ENCODE data around the gene NFS1.

The NFS1 gene

DNA sequence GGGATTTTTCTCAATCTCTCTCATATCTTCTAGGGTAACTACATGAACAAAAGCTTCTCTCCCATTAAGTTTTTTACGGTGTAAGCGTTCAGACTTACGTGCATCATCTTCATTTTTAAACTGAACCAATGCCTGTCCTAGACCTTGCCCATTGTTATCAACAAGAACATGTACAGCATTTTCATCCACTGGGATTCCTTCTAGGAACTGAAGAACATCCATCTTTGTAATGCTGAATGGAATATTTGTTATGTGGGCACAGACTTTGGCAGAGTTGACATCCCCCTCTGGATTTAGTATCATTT, 45.8 kb downstream of the NFS1 start:
- H3K4me3 ChIP-seq (ENCODE audit: low read depth, low read length) = no peak overlapping the region
- TF ChIP-seq, protein P1, sequence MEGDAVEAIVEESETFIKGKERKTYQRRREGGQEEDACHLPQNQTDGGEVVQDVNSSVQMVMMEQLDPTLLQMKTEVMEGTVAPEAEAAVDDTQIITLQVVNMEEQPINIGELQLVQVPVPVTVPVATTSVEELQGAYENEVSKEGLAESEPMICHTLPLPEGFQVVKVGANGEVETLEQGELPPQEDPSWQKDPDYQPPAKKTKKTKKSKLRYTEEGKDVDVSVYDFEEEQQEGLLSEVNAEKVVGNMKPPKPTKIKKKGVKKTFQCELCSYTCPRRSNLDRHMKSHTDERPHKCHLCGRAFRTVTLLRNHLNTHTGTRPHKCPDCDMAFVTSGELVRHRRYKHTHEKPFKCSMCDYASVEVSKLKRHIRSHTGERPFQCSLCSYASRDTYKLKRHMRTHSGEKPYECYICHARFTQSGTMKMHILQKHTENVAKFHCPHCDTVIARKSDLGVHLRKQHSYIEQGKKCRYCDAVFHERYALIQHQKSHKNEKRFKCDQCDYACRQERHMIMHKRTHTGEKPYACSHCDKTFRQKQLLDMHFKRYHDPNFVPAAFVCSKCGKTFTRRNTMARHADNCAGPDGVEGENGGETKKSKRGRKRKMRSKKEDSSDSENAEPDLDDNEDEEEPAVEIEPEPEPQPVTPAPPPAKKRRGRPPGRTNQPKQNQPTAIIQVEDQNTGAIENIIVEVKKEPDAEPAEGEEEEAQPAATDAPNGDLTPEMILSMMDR (IDR thresholded peaks at IDR 0.05; ENCODE audit: low read depth, low read length, missing control alignments) = no peak
- DNase-seq (ENCODE audit: low read depth) = no peak

DNA sequence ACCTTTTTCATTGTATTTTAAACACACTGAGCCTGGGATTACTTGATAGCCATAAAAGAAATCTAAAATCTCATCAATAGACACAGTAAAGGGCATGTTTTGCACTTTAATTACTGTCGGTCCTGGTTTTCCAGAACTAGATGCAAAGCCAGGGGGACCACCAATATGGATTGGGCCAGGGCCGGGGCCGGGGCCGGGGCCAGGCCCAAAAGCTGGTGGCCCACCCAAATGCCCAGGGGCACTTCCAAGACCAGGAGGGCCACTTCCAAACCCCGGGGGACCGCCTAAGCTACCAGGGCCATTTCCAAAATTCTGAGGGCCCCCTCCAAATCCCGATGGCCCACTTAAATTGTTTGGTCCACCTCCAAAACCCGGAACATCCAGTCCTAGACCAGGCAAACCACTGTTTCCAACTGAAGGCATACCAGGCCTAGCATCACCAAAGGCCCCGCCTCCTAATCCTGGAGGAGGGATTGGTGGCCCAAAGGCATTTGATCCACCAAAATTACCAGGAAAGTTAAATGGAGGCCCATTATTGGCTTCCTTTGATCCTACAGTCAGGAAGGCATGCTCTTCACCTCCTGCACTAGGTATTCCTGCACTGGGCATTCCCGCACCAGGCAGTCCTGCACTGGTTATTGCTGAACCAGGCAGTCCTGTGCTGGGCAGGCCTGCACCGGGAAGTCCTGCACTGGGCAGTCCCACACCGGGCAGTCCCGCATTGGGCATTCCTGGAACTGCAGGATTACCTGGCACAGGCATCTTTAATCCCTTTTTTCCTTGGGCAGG, 46.3 kb downstream of the NFS1 start:
- TF ChIP-seq, protein P1 (IDR thresholded peaks at IDR 0.05; ENCODE audit: low read depth, low read length, missing control alignments) = no peak
- H3K4me3 ChIP-seq (ENCODE audit: low read depth, low read length) = no peak overlapping the region

DNA sequence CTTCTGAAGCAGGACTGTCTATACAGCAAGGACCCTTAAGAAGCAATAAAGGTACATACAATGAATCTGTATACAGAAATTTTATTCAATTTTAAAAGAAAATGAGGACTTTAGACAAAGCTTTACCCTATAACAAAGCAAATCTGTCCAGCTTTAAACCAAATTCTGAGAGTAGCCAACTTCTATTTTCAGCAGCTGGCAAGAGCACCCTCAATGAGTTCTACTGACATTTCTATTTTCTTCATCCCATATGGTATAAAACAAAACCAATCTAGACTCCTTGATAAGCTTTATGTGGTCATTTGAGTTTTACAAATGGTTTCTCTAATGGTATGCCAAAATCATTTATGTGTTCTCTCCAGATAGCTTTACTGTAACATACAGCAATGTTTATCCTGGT, 47.2 kb downstream of the NFS1 start:
- TF ChIP-seq, protein P1 (IDR thresholded peaks at IDR 0.05; ENCODE audit: low read depth, low read length, missing control alignments) = no peak
- H3K4me3 ChIP-seq (ENCODE audit: low read depth, low read length) = no peak overlapping the region
- no peak for DNase-seq (ENCODE audit: low read depth)

More for the DNA sequence above, 46.3 kb downstream of the NFS1 start:
- no peak for DNase-seq (ENCODE audit: low read depth)

DNA sequence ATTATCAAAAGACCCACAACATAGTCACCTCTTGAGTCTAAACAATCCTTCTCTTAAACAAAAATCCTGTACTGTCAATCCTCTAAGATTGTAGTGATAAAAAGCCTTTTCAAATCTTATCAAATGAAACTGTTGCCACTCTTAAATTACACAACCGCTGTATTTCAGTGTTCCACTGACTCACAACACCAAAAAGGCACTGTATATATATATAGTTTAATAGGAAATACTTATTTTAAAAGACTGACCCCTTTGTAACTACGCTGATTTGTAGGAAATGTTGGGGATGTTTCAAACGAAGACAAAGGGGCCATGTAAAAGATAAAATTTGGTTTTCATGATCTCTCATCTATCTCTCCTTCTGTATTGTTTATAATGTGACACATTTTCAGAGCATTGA, 48.5 kb downstream of the NFS1 start:
- no peak overlapping the region for H3K4me3 ChIP-seq (ENCODE audit: low read depth, low read length)
- no peak for DNase-seq (ENCODE audit: low read depth)
- TF ChIP-seq, protein P1 (IDR thresholded peaks at IDR 0.05; ENCODE audit: low read depth, low read length, missing control alignments) = no peak

DNA sequence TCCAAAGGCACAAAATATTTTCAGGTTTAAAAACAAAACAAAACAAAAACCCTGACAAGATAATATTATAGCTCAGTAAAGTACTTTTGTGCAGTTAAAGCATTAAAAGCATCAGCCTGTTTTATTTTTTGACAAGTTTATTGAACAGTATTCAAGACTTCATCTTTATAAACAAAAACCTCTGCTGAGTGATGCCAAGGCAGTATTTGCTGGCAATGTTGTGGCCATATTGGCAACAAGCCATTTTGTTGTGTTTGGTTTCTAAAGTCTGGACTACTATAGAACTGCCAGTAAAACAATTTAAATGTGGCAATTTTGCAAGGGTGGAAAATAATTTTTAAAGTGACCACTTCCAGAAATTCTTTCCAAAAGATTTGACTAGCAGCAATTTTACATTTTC, 50.3 kb downstream of the NFS1 start:
- DNase-seq (ENCODE audit: low read depth) = no peak
- H3K4me3 ChIP-seq (ENCODE audit: low read depth, low read length) = no peak overlapping the region
- TF ChIP-seq, protein P1 (IDR thresholded peaks at IDR 0.05; ENCODE audit: low read depth, low read length, missing control alignments) = no peak

DNA sequence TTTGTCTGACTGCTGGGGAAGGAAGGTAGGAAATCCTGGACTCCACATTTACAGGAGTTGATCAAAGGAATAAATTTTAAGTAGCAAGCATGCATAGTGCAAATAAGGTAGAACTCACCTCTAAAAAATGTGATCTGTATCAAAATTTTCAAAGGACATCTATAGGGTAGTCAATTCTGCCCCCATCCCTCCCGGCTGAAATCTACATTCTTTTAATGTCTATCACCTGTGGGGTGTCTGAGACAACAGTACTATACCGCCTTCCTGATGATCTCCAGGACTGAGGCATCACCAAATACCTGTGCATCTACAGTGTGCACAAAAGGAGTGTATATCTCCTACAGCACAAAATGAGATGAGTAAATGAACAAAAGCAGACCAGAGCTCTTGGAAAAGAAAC, 54.3 kb downstream of the NFS1 start:
- no peak for DNase-seq (ENCODE audit: low read depth)
- H3K4me3 ChIP-seq (ENCODE audit: low read depth, low read length) = no peak overlapping the region
- TF ChIP-seq, protein P1 (IDR thresholded peaks at IDR 0.05; ENCODE audit: low read depth, low read length, missing control alignments) = no peak

DNA sequence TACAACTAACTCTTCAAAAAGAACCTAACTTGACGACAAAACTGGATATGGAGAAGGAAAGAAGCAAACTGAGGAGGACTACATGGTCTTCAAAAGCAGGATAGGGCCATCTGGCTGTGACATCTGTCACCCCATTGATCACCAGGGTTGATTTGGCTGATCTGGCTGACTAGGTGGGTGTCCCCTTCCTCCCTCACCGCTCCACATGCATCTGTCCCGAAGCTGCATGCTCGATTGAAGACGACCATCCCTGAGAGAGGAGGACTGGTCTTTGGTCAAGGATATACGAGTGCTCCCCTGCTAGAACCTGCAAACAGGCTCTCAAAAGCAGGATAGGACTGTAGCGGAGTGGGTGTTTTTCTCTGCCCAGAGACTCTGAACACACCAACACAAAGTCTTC, 56.1 kb downstream of the NFS1 start:
- DNase-seq (ENCODE audit: low read depth) = no peak
- H3K4me3 ChIP-seq (ENCODE audit: low read depth, low read length) = no peak overlapping the region
- TF ChIP-seq, protein P1 (IDR thresholded peaks at IDR 0.05; ENCODE audit: low read depth, low read length, missing control alignments) = no peak
